Keratinocyte (primary cell): Measurements from ENCODE around the gene COL7A1. TPM values are rescaled to one million over a fixed set of nuclear protein-coding genes. Genes with fewer than 3 reads are reported as not detected.

Experiments used
- DNase-seq: peaks from one replicate; pipeline ENCODE4 v3.0.0-alpha.2; 2011; ENCODE audit warnings: low read depth, missing footprints, low spot score
- FAIRE-seq: peaks from 2 replicates; lab custom pipeline; 2011; peaks lifted over from hg19 to GRCh38; lab: Jason Lieb, UNC
- H2AFZ ChIP-seq: 2 replicates; pipeline ENCODE4 v1.6.0; 2012; ENCODE audit warnings: low read length, control low read depth, inconsistent platforms; ENCODE audit not compliant: control insufficient read depth
- H3K27ac ChIP-seq: 2 replicates; pipeline ENCODE4 v1.5.1; 2011; ENCODE audit warnings: low read length; ENCODE audit not compliant: control insufficient read depth, insufficient read depth
- H3K27me3 ChIP-seq: 3 replicates; pipeline ENCODE4 v1.6.0; 2011; ENCODE audit warnings: low read length; ENCODE audit not compliant: control insufficient read depth, insufficient read depth; ENCODE audit errors: extremely low read depth
- H3K36me3 ChIP-seq, 2 experiments: 2 replicates in 1 of 2; 3 replicates in 1 of 2; pipeline ENCODE4 v1.5.1; 2011; ENCODE audit warnings: low read length in 2 of 2, mild to moderate bottlenecking in 1 of 2; ENCODE audit not compliant: control insufficient read depth in 2 of 2, insufficient read depth in 2 of 2; ENCODE audit errors: extremely low read depth in 1 of 2
- H3K4me1 ChIP-seq: 3 replicates; pipeline ENCODE4 v1.5.1; 2011; ENCODE audit warnings: low read length; ENCODE audit not compliant: control insufficient read depth, insufficient read depth; ENCODE audit errors: extremely low read depth
- H3K4me2 ChIP-seq: 3 replicates; pipeline ENCODE4 v1.6.0; 2011; ENCODE audit warnings: low read depth, low read length; ENCODE audit not compliant: control insufficient read depth, insufficient read depth; ENCODE audit errors: extremely low read depth
- H3K4me3 ChIP-seq, 3 experiments: fragments of 200-600 bp in 1 of 3; sonication (generic) in 1 of 3; 2 replicates in 2 of 3; 3 replicates in 1 of 3; pipeline ENCODE4 v1.5.1; 2011 to 2016; ENCODE audit warnings: low read length in 3 of 3, mild to moderate bottlenecking in 3 of 3, control low read depth in 2 of 3, inconsistent platforms in 1 of 3, low read depth in 1 of 3, mixed read lengths in 1 of 3, mixed run types in 1 of 3, moderate library complexity in 1 of 3; ENCODE audit not compliant: control insufficient read depth in 2 of 3, insufficient read depth in 2 of 3; ENCODE audit errors: extremely low read depth in 1 of 3
- H3K79me2 ChIP-seq: 2 replicates; pipeline ENCODE4 v1.6.0; 2012; ENCODE audit warnings: low read length; ENCODE audit not compliant: control insufficient read depth, insufficient read depth
- H3K9ac ChIP-seq: 3 replicates; pipeline ENCODE4 v1.6.0; 2011; ENCODE audit warnings: low read length; ENCODE audit not compliant: control insufficient read depth, insufficient read depth; ENCODE audit errors: extremely low read depth
- H3K9me1 ChIP-seq: 3 replicates; pipeline ENCODE4 v1.6.0; 2011; ENCODE audit warnings: low read length; ENCODE audit not compliant: control insufficient read depth, insufficient read depth; ENCODE audit errors: extremely low read depth
- H3K9me3 ChIP-seq: 2 replicates; pipeline ENCODE4 v1.5.1; 2012; ENCODE audit warnings: low read depth, low read length; ENCODE audit not compliant: control insufficient read depth
- H4K20me1 ChIP-seq: 3 replicates; pipeline ENCODE4 v1.6.0; 2011; ENCODE audit warnings: low read length; ENCODE audit not compliant: control insufficient read depth, insufficient read depth; ENCODE audit errors: extremely low read depth
- EZH2 ChIP-seq: IDR thresholded peaks from one replicate; pipeline ENCODE4 v1.6.1; 2012; ENCODE audit warnings: inconsistent platforms, mild to moderate bottlenecking, low read length, moderate library complexity
- dilution Hi-C: fragments of 300-500 bp; cut with MboI; formaldehyde crosslinking; loops from one replicate; pipeline ENCODE4 v1.7.0; 2020; ENCODE audit warnings: low sequenced_read_pairs; ENCODE audit not compliant: extremely low pct_ligation_motif_present
- polyA plus RNA-seq, 5 experiments: library from polyadenylated mRNA; depleted of rRNA in 3 of 5; stranded (reverse) in 3 of 5; stranded (forward) in 1 of 5; unstranded in 1 of 5; fragments of >200 nt; gene quantifications; 1 replicate in 1 of 5; 2 replicates in 3 of 5; 3 replicates in 1 of 5; pipeline versions ENCODE4 v1.2.1 to v1.2.3, GENCODE V29; 2011 to 2012; ENCODE audit warnings: missing spikeins in 2 of 5, low read depth in 1 of 5, low replicate concordance in 1 of 5
- TF ChIP-seq, protein P1 (sequence below), 3 experiments: IDR thresholded peaks in 1 of 3; conservative IDR thresholded peaks in 1 of 3; optimal IDR thresholded peaks in 1 of 3; 2 replicates in 2 of 3; 3 replicates in 1 of 3; pipeline versions ENCODE3 to v1.5.1; 2011; ENCODE audit warnings: low read length in 3 of 3, mild to moderate bottlenecking in 3 of 3, moderate library complexity in 2 of 3, control low read depth in 1 of 3, inconsistent platforms in 1 of 3; ENCODE audit not compliant: insufficient read depth in 2 of 3; ENCODE audit errors: extremely low read depth in 1 of 3

Gene COL7A1
- polyA plus RNA-seq, 1 donor (not counting 4 experiments of a cell fraction or from before 2014, with no cell fraction given) = 59.4 TPM

DNA sequence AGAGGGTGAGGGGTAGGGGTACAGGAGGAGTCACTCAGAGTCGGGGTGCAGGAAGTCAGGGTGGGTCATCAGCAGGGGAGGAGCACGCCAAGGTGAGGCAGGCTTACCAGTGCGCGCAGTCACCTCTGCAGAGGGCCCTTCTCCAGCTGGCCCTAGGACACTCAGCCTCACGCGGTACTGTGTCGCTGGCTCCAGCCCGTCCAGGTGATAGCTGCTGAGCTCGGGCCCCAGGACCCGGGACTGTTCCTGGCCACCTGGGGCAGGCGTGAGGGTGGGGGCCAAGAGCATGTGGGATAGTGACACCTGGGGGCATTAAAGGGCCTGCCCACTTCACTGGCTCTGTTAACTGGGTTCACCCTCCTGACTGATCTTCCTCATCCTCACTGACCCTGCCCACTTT lies 7.4 kb downstream of the COL7A1 start:
- FAIRE-seq = no peak
- peaks cover 85% of the 10 kb centered on the region for H3K79me2 ChIP-seq
- H3K36me3 ChIP-seq = peaks cover 80 to 93% of the 10 kb centered on the region in 2 experiments

DNA sequence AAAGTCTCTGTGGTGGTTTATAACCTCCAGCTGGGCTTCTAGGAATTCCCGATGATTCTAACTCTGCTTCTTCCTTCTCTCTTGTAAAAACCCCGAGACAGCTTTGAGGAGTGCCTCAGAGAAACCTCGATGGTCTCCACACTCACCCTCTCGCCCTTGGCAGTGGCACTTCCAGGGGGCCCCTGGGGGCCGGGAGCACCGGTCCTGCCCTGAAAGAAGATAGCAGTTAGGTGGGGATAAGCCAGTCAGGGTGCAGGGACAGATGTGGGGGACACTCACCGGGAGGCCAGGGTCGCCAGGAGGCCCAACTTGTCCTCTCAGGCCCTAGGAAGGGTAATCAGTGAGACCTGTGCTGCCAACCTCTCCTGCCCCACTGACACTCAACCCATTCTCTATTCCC lies 9.7 kb downstream of the COL7A1 start:
- DNase-seq (no peak), FAIRE-seq (no peak)
- Histone ChIP-seq H4K20me1 (peaks cover 31% of the 10 kb centered on the region), H3K9me1 (no peaks in the 10 kb centered on the region), H3K27me3 (no peaks in the 10 kb centered on the region), H3K27ac (no peak overlapping the region), H3K4me1 (peaks cover 2% of the 10 kb centered on the region), H3K36me3 (peaks cover 86 to 91% of the 10 kb centered on the region in 2 experiments), H3K79me2 (peaks cover 67% of the 10 kb centered on the region), H3K4me2 (no peak overlapping the region), H3K9ac (no peak overlapping the region), H2AFZ (no peak overlapping the region), H3K9me3 (no peaks in the 10 kb centered on the region), H3K4me3 (no peak overlapping the region)
- no peak for TF ChIP-seq EZH2
- TF ChIP-seq, protein P1, sequence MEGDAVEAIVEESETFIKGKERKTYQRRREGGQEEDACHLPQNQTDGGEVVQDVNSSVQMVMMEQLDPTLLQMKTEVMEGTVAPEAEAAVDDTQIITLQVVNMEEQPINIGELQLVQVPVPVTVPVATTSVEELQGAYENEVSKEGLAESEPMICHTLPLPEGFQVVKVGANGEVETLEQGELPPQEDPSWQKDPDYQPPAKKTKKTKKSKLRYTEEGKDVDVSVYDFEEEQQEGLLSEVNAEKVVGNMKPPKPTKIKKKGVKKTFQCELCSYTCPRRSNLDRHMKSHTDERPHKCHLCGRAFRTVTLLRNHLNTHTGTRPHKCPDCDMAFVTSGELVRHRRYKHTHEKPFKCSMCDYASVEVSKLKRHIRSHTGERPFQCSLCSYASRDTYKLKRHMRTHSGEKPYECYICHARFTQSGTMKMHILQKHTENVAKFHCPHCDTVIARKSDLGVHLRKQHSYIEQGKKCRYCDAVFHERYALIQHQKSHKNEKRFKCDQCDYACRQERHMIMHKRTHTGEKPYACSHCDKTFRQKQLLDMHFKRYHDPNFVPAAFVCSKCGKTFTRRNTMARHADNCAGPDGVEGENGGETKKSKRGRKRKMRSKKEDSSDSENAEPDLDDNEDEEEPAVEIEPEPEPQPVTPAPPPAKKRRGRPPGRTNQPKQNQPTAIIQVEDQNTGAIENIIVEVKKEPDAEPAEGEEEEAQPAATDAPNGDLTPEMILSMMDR (optimal IDR thresholded peaks at IDR 0.05 in 1 of 3, IDR thresholded peaks at IDR 0.05 in 1 of 3, conservative IDR thresholded peaks at IDR 0.05 in 1 of 3; ENCODE audit: extremely low read depth in 1 of 3, insufficient read depth in 2 of 3, low read length in 3 of 3) = no peak
- dilution Hi-C loops = no loop called here

More for the DNA sequence above, 7.4 kb downstream of the COL7A1 start:
- Histone ChIP-seq H3K4me2 (no peak overlapping the region), H3K9me1 (peaks cover 2% of the 10 kb centered on the region), H3K27ac (no peak overlapping the region), H4K20me1 (peaks cover 34% of the 10 kb centered on the region), H3K4me1 (peaks cover 14% of the 10 kb centered on the region), H3K4me3 (no peak overlapping the region), H3K9me3 (no peaks in the 10 kb centered on the region), H2AFZ (no peak overlapping the region), H3K9ac (no peak overlapping the region), H3K27me3 (no peaks in the 10 kb centered on the region)
- DNase-seq = no peak
- dilution Hi-C loops = no loop called here
- TF ChIP-seq, protein P1 (optimal IDR thresholded peaks at IDR 0.05 in 1 of 3, IDR thresholded peaks at IDR 0.05 in 1 of 3, conservative IDR thresholded peaks at IDR 0.05 in 1 of 3; ENCODE audit: extremely low read depth in 1 of 3, insufficient read depth in 2 of 3, low read length in 3 of 3) = no peak
